Thyroid gland (tissue), 4 donors: ENCODE measurements around the gene C9orf43.

Source experiments
- POLR2A ChIP-seq, 2 donors: fragments of 450-650 bp; IDR thresholded peaks; one replicate each; pipeline ENCODE4 v1.6.1; 2017; ENCODE audit warnings: antibody characterized with exemption in 2 of 2, mild to moderate bottlenecking in 2 of 2, moderate library complexity in 1 of 2
- TF ChIP-seq, protein P1 (sequence below), 6 experiments: fragments of 200-600 bp in 3 of 6; fragments of 450-650 bp in 3 of 6; sonication (generic) in 3 of 6; IDR thresholded peaks; one replicate each; pipeline ENCODE4 v1.5.1; 2016 to 2019; ENCODE audit warnings: antibody characterized with exemption in 6 of 6, mild to moderate bottlenecking in 2 of 6, inconsistent platforms in 1 of 6, moderate library complexity in 1 of 6

GRCh38 chr9:113475031-113475430 is 64.5 kb downstream of the C9orf43 start:
- TF ChIP-seq, protein P1, sequence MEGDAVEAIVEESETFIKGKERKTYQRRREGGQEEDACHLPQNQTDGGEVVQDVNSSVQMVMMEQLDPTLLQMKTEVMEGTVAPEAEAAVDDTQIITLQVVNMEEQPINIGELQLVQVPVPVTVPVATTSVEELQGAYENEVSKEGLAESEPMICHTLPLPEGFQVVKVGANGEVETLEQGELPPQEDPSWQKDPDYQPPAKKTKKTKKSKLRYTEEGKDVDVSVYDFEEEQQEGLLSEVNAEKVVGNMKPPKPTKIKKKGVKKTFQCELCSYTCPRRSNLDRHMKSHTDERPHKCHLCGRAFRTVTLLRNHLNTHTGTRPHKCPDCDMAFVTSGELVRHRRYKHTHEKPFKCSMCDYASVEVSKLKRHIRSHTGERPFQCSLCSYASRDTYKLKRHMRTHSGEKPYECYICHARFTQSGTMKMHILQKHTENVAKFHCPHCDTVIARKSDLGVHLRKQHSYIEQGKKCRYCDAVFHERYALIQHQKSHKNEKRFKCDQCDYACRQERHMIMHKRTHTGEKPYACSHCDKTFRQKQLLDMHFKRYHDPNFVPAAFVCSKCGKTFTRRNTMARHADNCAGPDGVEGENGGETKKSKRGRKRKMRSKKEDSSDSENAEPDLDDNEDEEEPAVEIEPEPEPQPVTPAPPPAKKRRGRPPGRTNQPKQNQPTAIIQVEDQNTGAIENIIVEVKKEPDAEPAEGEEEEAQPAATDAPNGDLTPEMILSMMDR (IDR thresholded peaks at IDR 0.05): no peak
- no peak for TF ChIP-seq POLR2A (IDR thresholded peaks at IDR 0.05)
